ENCODE data around the gene CDC25B. TPM values are rescaled to one million over a fixed set of nuclear protein-coding genes. Genes with fewer than 3 reads are reported as not detected.

Gene CDC25B
- total and polyA plus RNA-seq, 2 of the 13 experiments (the other 11 are each of a cell fraction or from before 2014, with no cell fraction given): 14.5 to 19.4 TPM

DNA sequence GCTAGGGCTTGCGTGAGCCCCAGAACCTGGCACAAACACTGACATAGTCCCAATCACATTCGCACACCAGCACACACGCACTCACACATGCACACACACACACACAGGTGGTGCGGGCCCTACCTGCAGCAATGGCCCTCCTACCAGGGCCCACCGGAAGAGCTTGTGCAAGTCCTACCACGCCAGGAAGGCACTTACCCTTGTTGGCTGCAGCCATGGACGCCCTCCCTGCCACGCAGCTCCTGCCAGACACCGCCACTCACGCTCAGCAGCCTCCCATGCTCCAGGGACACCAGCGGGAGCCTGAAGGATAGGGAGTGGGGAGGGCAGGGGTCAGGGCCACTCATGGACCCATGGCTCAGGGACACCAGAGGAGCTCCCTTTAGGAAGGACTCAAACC is 36.2 kb upstream of the CDC25B start:
- WGBS (ENCODE audit: low lambda C conversion rate): 95% methylated on average over 11 of the region's 11 CpGs
- no peaks in the 10 kb centered on the region for H3K9me3 ChIP-seq (ENCODE audit: low read length)
- peaks cover 16% of the 10 kb centered on the region for H3K4me1 ChIP-seq (ENCODE audit: insufficient read depth, low read length)
- no peak overlapping the region for H3K9ac ChIP-seq (ENCODE audit: insufficient read depth, low read depth, low read length)
- H3K27me3 ChIP-seq (ENCODE audit: control insufficient read depth in 1 of 2, insufficient read depth in 2 of 2, low read length in 2 of 2): no peaks in the 10 kb centered on the region
- POLR2A ChIA-PET: interaction anchor here (0.8 to 2.0 kb wide), 3 partner anchors 9 to 21 kb away, joined by 3 to 6 read pairs (median 3); partner anchors contain the start of gene SPEF1
- in situ Hi-C loops (cut with HindIII; ENCODE audit: extremely low pct_ligation_motif_present, low pct_unique_long_range_greater_than_20kb): no loop called here
- no peaks in the 10 kb centered on the region for H4K20me1 ChIP-seq (ENCODE audit: insufficient read depth, low read length)
- no peak overlapping the region for H3K27ac ChIP-seq (ENCODE audit: extremely low read length, insufficient read depth, low read length)
- H3K79me2 ChIP-seq (ENCODE audit: insufficient read depth, low read length): peaks cover 6% of the 10 kb centered on the region
- FAIRE-seq: no peak
- H3K4me2 ChIP-seq (ENCODE audit: low read depth, low read length): no peak overlapping the region
- no peak for DNase-seq (ENCODE audit: low spot score)
- intact Hi-C loops (cut with micrococcal nuclease; ENCODE audit: unreplicated experiment): no loop called here
- no peak overlapping the region for H2AFZ ChIP-seq (ENCODE audit: low read length)
- H3K4me3 ChIP-seq (replicated peaks in 1 of 3; ENCODE audit: insufficient read depth in 1 of 3, low read depth in 2 of 3, low read length in 3 of 3): no peak overlapping the region
- peaks cover 33 to 39% of the 10 kb centered on the region in 2 experiments; a peak in 4 of 5 replicates for H3K36me3 ChIP-seq (replicated peaks in 1 of 2; ENCODE audit: control insufficient read depth in 1 of 2, insufficient read depth in 2 of 2, low read length in 2 of 2)
- TF ChIP-seq, protein P1, sequence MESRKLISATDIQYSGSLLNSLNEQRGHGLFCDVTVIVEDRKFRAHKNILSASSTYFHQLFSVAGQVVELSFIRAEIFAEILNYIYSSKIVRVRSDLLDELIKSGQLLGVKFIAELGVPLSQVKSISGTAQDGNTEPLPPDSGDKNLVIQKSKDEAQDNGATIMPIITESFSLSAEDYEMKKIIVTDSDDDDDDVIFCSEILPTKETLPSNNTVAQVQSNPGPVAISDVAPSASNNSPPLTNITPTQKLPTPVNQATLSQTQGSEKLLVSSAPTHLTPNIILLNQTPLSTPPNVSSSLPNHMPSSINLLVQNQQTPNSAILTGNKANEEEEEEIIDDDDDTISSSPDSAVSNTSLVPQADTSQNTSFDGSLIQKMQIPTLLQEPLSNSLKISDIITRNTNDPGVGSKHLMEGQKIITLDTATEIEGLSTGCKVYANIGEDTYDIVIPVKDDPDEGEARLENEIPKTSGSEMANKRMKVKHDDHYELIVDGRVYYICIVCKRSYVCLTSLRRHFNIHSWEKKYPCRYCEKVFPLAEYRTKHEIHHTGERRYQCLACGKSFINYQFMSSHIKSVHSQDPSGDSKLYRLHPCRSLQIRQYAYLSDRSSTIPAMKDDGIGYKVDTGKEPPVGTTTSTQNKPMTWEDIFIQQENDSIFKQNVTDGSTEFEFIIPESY (CRISPR knock-in tag; IDR thresholded peaks at IDR 0.05): peak; percentile 65; the same call in 1 of the 2 replicates
- TF ChIP-seq ZNF709 (CRISPR knock-in tag; IDR thresholded peaks at IDR 0.05) (no peak), AGO2 (optimal IDR thresholded peaks at IDR 0.05; ENCODE audit: low read depth, low read length) (peak; percentile 54), TCF7L2 (IDR thresholded peaks at IDR 0.05; ENCODE audit: low read depth, low read length) (no peak), ZNF567 (CRISPR knock-in tag; IDR thresholded peaks at IDR 0.05; ENCODE audit: borderline replicate concordance) (no peak), ZBTB38 (CRISPR knock-in tag; IDR thresholded peaks at IDR 0.05) (peak; percentile 72; the same call in 1 of the 2 replicates), HOXA3 (CRISPR knock-in tag; IDR thresholded peaks at IDR 0.05) (peak; percentile 12; the same call in 1 of the 2 replicates)
- TF ChIP-seq, protein P2, sequence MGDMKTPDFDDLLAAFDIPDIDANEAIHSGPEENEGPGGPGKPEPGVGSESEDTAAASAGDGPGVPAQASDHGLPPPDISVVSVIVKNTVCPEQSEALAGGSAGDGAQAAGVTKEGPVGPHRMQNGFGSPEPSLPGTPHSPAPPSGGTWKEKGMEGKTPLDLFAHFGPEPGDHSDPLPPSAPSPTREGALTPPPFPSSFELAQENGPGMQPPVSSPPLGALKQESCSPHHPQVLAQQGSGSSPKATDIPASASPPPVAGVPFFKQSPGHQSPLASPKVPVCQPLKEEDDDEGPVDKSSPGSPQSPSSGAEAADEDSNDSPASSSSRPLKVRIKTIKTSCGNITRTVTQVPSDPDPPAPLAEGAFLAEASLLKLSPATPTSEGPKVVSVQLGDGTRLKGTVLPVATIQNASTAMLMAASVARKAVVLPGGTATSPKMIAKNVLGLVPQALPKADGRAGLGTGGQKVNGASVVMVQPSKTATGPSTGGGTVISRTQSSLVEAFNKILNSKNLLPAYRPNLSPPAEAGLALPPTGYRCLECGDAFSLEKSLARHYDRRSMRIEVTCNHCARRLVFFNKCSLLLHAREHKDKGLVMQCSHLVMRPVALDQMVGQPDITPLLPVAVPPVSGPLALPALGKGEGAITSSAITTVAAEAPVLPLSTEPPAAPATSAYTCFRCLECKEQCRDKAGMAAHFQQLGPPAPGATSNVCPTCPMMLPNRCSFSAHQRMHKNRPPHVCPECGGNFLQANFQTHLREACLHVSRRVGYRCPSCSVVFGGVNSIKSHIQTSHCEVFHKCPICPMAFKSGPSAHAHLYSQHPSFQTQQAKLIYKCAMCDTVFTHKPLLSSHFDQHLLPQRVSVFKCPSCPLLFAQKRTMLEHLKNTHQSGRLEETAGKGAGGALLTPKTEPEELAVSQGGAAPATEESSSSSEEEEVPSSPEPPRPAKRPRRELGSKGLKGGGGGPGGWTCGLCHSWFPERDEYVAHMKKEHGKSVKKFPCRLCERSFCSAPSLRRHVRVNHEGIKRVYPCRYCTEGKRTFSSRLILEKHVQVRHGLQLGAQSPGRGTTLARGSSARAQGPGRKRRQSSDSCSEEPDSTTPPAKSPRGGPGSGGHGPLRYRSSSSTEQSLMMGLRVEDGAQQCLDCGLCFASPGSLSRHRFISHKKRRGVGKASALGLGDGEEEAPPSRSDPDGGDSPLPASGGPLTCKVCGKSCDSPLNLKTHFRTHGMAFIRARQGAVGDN (CRISPR knock-in tag; IDR thresholded peaks at IDR 0.05): peak; percentile 19; the same call in 1 of the 2 replicates
- ATAC-seq: no peak
- BruUV-seq (replicated peaks): no TSS peak
- CTCF ChIA-PET (ENCODE audit: low intra/inter-chr PET ratio, low total read pairs): no interaction called here

Data from HepG2 (cell line).